Fibroblast of lung (primary cell): ENCODE data around the gene SPEG. TPM values are rescaled to one million over a fixed set of nuclear protein-coding genes. Genes with fewer than 3 reads are reported as not detected.

Experiments
- DNase-seq, 2 donors: peaks; one replicate each; pipeline versions ENCODE4 v3.0.0 to v3.0.0-alpha.2; 2010; ENCODE audit warnings: low read depth in 2 of 2
- H2AFZ ChIP-seq: 2 replicates; pipeline ENCODE4 v1.5.1; 2012; ENCODE audit warnings: low read length, control low read depth, inconsistent platforms
- H3K27ac ChIP-seq: 2 replicates; pipeline ENCODE4 v1.5.1; 2011; ENCODE audit warnings: low read length, control low read depth; ENCODE audit not compliant: insufficient read depth
- H3K27me3 ChIP-seq: 2 replicates; pipeline ENCODE4 v1.5.1; 2011; ENCODE audit warnings: mild to moderate bottlenecking, low read length; ENCODE audit not compliant: control insufficient read depth, insufficient read depth
- H3K36me3 ChIP-seq: 2 replicates; pipeline ENCODE4 v1.5.1; 2011; ENCODE audit warnings: low read length; ENCODE audit not compliant: control insufficient read depth, insufficient read depth
- H3K4me1 ChIP-seq: 2 replicates; pipeline ENCODE4 v1.5.1; 2011; ENCODE audit warnings: low read length; ENCODE audit not compliant: control insufficient read depth, insufficient read depth; ENCODE audit errors: extremely low read depth
- H3K4me2 ChIP-seq: 2 replicates; pipeline ENCODE4 v1.5.1; 2011; ENCODE audit warnings: low read length, control low read depth; ENCODE audit not compliant: insufficient read depth; ENCODE audit errors: extremely low read depth
- H3K4me3 ChIP-seq, 4 experiments: fragments of 200-600 bp in 1 of 4; sonication (generic) in 1 of 4; replicated peaks in 1 of 4; 2 replicates each; pipeline ENCODE4 v1.5.1; 2011 to 2016; ENCODE audit warnings: low read length in 4 of 4, low read depth in 3 of 4, mild to moderate bottlenecking in 3 of 4, control low read depth in 2 of 4, inconsistent platforms in 1 of 4, mixed read lengths in 1 of 4; ENCODE audit not compliant: insufficient read depth in 1 of 4; ENCODE audit errors: control extremely low read depth in 1 of 4
- H3K79me2 ChIP-seq: 2 replicates; pipeline ENCODE4 v1.5.1; 2012; ENCODE audit warnings: mild to moderate bottlenecking, low read length, inconsistent platforms; ENCODE audit not compliant: control insufficient read depth, insufficient read depth
- H3K9ac ChIP-seq: 2 replicates; pipeline ENCODE4 v1.5.1; 2011; ENCODE audit warnings: mild to moderate bottlenecking, low read length, control low read depth; ENCODE audit not compliant: insufficient read depth
- H3K9me3 ChIP-seq: 2 replicates; pipeline ENCODE4 v1.5.1; 2012; ENCODE audit warnings: low read depth, low read length; ENCODE audit not compliant: control insufficient read depth, insufficient read depth
- H4K20me1 ChIP-seq: 2 replicates; pipeline ENCODE4 v1.5.1; 2011; ENCODE audit warnings: low read length; ENCODE audit not compliant: control insufficient read depth, insufficient read depth; ENCODE audit errors: extremely low read depth
- CTCF ChIP-seq, 2 donors: IDR thresholded peaks in 1 of 2; conservative IDR thresholded peaks in 1 of 2; 1 replicate in 1 of 2; 2 replicates in 1 of 2; pipeline ENCODE4 v1.5.1; 2011 to 2012; ENCODE audit warnings: low read length in 2 of 2, control low read depth in 1 of 2, inconsistent platforms in 1 of 2, low read depth in 1 of 2, mild to moderate bottlenecking in 1 of 2
- EZH2 ChIP-seq: IDR thresholded peaks from 2 replicates; pipeline ENCODE4 v1.5.1; 2012; ENCODE audit warnings: low read length, control low read depth, mild to moderate bottlenecking; ENCODE audit errors: missing control alignments
- polyA plus RNA-seq, 2 donors: library from polyadenylated mRNA; depleted of rRNA in 1 of 2; stranded (reverse) in 1 of 2; unstranded in 1 of 2; fragments of >200 nt; gene quantifications; 2 replicates each; pipeline ENCODE4 v1.2.1, GENCODE V29; 2011 to 2012; ENCODE audit warnings: missing spikeins in 1 of 2
- total RNA-seq: library from RNA; depleted of rRNA; stranded (reverse); fragments of >200 nt; gene quantifications from 2 replicates; pipeline ENCODE4 v1.2.1, GENCODE V29; 2014

SPEG gene
- total and polyA plus RNA-seq, 2 donors (not counting 1 experiment from before 2014, with no cell fraction given), result 9.5 to 20.1 TPM

- Histone ChIP-seq H3K27me3 (no peaks in the 10 kb centered on the region), H3K9me3 (no peaks in the 10 kb centered on the region), H2AFZ (no peak overlapping the region), H3K36me3 (no peaks in the 10 kb centered on the region), H3K9ac (no peak overlapping the region), H4K20me1 (no peaks in the 10 kb centered on the region), H3K79me2 (no peaks in the 10 kb centered on the region), H3K4me2 (no peak overlapping the region), H3K4me3 (no peak overlapping the region), H3K4me1 (peaks cover 5% of the 10 kb centered on the region), H3K27ac (no peak overlapping the region)
- TF ChIP-seq CTCF (conservative IDR thresholded peaks at IDR 0.05 in 1 of 2, IDR thresholded peaks at IDR 0.05 in 1 of 2; ENCODE audit: low read depth in 1 of 2, low read length in 2 of 2) (no peak), EZH2 (no peak)
- DNase-seq, result no peak
These were observed 34.7 kb upstream of the SPEG start for GRCh38 chr2:219399716-219400478.

- Histone ChIP-seq H2AFZ (no peak overlapping the region), H3K4me3 (no peak overlapping the region), H3K4me2 (no peak overlapping the region), H3K27ac (no peak overlapping the region), H3K9me3 (no peaks in the 10 kb centered on the region), H3K9ac (no peak overlapping the region), H4K20me1 (no peaks in the 10 kb centered on the region), H3K79me2 (no peaks in the 10 kb centered on the region), H3K36me3 (no peaks in the 10 kb centered on the region), H3K27me3 (no peaks in the 10 kb centered on the region), H3K4me1 (peaks cover 5% of the 10 kb centered on the region)
- TF ChIP-seq CTCF (conservative IDR thresholded peaks at IDR 0.05 in 1 of 2, IDR thresholded peaks at IDR 0.05 in 1 of 2; ENCODE audit: low read depth in 1 of 2, low read length in 2 of 2) (no peak), EZH2 (no peak)
- DNase-seq, result no peak
These were observed 34.1 kb upstream of the SPEG start for GRCh38 chr2:219400562-219400961.

GRCh38 chr2:219401606-219402005 lies 33.0 kb upstream of the SPEG start:
- H3K9me3 ChIP-seq, result no peaks in the 10 kb centered on the region
- H4K20me1 ChIP-seq, result no peaks in the 10 kb centered on the region
- H3K4me1 ChIP-seq, result peaks cover 11% of the 10 kb centered on the region
- no peak overlapping the region for H3K4me2 ChIP-seq
- no peaks in the 10 kb centered on the region for H3K36me3 ChIP-seq
- TF ChIP-seq EZH2, result no peak
- no peak for TF ChIP-seq CTCF (conservative IDR thresholded peaks at IDR 0.05 in 1 of 2, IDR thresholded peaks at IDR 0.05 in 1 of 2; ENCODE audit: low read depth in 1 of 2, low read length in 2 of 2)
- H3K27me3 ChIP-seq, result no peaks in the 10 kb centered on the region
- no peak overlapping the region for H3K9ac ChIP-seq
- no peaks in the 10 kb centered on the region for H3K79me2 ChIP-seq
- DNase-seq, result no peak
- no peak overlapping the region for H2AFZ ChIP-seq
- no peak overlapping the region for H3K27ac ChIP-seq
- H3K4me3 ChIP-seq, result no peak overlapping the region
